HepG2 (cell line): ENCODE measurements around the gene HADHA.

Source experiments
- JUND ChIP-seq: sonication (generic); formaldehyde crosslinking; IDR thresholded peaks from 2 replicates; pipeline ENCODE4 v1.8.0; 2022; ENCODE audit warnings: mild to moderate bottlenecking, missing genetic modification reagents
- NFYC ChIP-seq: IDR thresholded peaks from 2 replicates; pipeline ENCODE4 v1.6.1; 2016; ENCODE audit warnings: missing genetic modification reagents, missing compliant biosample characterization
- TSC22D2 ChIP-seq: sonication (generic); formaldehyde crosslinking; IDR thresholded peaks from 2 replicates; pipeline ENCODE4 v1.5.1; 2020; ENCODE audit warnings: missing genetic modification reagents, mild to moderate bottlenecking, borderline replicate concordance

DNA sequence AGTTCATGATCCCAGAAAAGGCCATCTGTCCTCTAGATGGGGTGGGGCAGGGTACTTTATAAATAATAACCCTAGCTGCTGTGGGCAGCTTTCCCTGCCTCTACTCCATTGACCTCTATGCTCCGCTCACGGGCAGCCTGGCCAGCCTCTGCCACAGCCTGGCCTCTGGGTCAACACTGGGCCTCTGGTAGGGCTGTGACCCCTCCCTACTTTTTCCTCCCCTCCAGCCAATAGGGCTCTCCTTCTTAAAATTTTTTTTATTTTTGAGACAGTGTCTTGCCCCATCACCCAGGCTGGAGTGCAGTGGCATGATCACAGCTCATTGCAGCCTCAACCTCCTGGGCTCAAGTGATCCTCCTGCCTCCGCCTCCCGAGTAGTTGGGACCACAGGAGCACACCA, 75.6 kb downstream of the HADHA start:
- TF ChIP-seq TSC22D2 (CRISPR knock-in tag) (no peak), NFYC (CRISPR knock-in tag) (no peak), JUND (CRISPR knock-in tag) (no peak)
